Middle frontal gyrus (tissue), 1 donor: ENCODE data around the gene C7orf25.
"Not testable (repeated sequence)": the region's sequence is repeated elsewhere in the genome, so short reads cannot be mapped to it uniquely, and the experiment has no call there.

Source experiments
- DNase-seq: peaks from one replicate; pipeline ENCODE4 v3.0.0-alpha.2; 2015; ENCODE audit warnings: low spot score; ENCODE audit errors: extremely low spot score

C7orf25 gene

DNA sequence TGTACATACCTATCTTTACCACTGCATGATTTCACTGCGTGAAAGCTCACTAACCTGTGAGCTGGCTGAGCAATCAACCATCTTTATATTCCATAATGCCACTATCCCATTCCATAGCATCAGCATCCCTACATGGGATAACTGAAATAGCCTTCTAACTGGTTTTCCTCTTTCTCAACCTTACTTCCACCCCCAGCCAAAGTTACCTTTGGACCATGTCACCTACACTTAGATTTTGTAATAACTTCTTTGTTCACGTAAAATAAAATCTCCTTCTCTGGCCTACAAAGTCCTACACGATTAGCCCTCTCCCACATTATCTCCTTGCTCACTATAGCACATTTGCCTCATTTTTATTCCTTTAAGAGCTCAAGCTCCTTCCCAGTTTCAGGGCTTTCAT, 17.6 kb upstream of the C7orf25 start:
- no peak for DNase-seq

GRCh38 chr7:42928754-42929153, 16.9 kb upstream of the C7orf25 start:
- DNase-seq, result no peak

DNA sequence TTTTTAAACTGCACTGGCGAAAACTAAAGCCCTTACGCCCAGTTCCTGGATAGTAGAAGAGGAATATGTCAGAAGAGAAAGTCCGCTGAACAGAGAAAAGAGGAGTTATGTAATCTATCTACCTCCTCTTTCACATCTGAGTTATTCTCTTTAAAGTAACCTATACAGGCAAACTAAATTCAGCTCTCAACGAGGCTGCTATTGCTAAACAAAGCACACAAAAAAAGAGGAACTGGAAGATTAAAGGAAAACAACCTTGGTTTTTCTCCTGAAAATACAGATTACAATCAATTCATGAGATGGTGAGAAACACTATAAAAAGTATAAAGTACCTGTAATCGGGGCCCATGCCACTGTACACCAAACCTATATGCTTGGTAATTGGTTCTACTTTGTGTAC, 14.3 kb upstream of the C7orf25 start:
- DNase-seq, result no peak

- no peak for DNase-seq
Observed at GRCh38 chr7:42925630-42926029, 13.8 kb upstream of the C7orf25 start.

DNA sequence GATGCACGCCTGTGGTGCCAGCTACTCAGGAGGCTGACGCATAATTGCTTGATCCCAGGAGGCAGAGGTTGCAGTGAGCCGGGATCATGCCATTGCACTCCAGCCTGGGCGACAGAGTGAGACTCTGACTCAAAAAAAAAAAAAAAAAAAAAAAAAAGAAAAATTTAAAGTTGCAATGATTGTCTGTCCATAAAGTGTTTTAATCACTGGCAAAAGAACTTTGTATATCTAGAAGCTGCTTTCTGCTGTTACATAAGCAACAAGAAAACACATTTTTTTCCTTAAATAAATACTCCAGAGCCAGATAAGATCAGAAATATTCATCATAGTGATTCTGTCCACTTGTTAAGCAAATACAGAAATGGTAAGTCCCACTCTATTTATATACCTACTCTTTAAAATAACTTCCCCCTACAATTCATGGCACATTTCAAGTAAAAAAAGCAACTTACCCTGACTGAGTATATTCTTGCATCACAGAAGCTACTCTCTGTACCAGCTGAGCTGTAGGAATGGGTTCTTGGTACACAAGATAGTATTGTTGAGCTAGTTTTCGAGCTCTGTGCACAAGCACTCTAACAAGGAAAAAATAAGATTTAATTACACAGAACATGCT, 12.5 kb upstream of the C7orf25 start:
- no peak for DNase-seq

GRCh38 chr7:42922017-42922753, 10.3 kb upstream of the C7orf25 start:
- no peak for DNase-seq

DNA sequence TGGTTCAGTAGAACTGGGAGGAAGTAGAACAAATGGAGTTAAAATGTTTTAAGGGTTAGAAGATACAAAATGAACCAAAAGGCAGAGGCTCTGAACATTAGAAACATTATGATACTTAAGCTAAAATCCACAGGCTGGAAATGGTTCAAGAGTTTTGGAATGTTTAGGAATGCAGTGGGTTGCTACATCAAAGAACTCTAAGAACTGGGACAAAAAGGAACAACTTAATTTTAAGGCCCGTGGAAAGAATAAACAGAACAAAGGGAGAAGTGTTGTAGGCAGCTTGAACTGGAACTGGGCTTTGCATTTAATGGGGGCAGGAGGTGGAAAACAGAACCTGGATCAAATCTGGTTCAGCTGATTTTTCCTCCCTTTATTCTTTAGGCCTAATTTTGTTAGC, 3.5 kb upstream of the C7orf25 start:
- DNase-seq, result no peak

- no peak for DNase-seq
Observed at GRCh38 chr7:42914421-42915045, 2.7 kb upstream of the C7orf25 start.

GRCh38 chr7:42914009-42914408, 2.1 kb upstream of the C7orf25 start:
- no peak for DNase-seq

DNA sequence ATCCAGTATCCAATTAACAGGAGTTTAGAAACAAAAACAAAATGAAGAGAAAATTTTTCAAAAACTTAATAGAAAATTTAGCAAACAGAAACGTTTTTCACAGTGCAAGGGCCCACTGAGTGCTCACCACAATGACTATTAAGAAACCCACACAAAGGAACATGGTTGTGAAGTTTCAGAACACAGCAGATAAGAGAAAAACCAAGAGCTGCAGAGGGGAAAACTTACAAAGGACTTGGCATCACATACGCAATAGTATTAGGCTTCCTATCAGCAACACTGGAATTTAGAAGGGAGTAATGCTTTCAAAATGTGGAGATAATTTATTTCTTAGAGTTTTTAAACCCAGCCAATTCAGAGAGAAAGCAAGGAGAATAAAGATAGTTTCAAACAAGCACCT, 1.7 kb upstream of the C7orf25 start:
- no peak for DNase-seq

GRCh38 chr7:42910306-42910705, 1.6 kb downstream of the C7orf25 start:
- no peak for DNase-seq

DNA sequence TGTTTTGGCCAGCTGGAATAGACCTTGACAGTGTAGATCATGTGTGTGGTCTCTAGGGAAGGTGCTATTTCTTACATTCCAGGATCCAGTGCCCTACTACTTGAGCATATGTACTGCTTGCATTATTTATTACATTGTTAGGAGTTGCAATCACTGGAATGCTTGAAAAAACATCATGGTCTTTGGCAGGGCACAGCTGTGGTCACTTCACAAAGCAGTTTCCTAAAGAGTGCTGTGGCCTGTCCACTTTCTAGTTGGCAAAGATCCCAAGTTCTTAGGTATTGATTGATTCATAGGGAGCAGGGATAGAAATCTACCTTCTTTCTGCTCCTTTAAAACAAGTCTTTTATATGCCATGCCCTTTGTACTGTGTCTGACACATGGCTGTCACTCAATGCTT, 4.6 kb downstream of the C7orf25 start:
- no peak for DNase-seq

GRCh38 chr7:42906181-42906580, 5.7 kb downstream of the C7orf25 start:
- no peak for DNase-seq

GRCh38 chr7:42902331-42902730, 9.5 kb downstream of the C7orf25 start:
- DNase-seq, result no peak

GRCh38 chr7:42900842-42901241, 11.0 kb downstream of the C7orf25 start:
- DNase-seq, result no peak

GRCh38 chr7:42893346-42894240, 18.3 kb downstream of the C7orf25 start:
- no peak for DNase-seq

DNA sequence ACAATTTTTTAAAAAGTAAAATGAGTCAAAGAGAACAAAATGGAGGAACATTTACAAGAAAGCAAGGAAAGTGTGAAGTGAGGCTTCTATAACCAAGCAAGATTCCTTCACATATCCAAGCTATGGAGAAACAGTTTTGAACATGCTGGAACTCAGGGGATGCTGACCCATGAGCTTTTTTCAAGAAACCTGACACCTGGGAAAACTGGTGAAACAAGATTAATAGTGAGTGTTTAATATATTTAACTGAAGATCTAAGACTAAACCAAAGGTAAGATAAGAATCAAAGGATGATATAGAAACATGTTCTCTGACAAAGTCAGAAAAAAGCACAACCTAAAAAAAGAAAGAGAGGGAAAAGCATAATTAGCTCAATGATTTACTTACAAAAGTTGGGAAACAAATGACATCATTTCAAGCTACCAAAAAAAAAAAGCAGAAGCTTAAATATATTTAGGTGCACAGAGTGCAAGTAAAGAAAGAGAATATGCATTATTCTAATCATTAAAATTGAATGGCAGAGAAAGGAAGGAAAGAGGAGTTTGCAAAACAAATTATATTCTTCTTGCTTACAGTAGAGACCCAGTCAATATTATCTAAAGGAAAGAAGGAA, 24.9 kb downstream of the C7orf25 start:
- no peak for DNase-seq

GRCh38 chr7:42886129-42886528, 25.7 kb downstream of the C7orf25 start:
- DNase-seq, result no peak

- not testable (repeated sequence) for DNase-seq
Observed at GRCh38 chr7:42885183-42885582, 26.7 kb downstream of the C7orf25 start.

- no peak for DNase-seq
Observed at GRCh38 chr7:42883950-42884349, 27.9 kb downstream of the C7orf25 start.

DNA sequence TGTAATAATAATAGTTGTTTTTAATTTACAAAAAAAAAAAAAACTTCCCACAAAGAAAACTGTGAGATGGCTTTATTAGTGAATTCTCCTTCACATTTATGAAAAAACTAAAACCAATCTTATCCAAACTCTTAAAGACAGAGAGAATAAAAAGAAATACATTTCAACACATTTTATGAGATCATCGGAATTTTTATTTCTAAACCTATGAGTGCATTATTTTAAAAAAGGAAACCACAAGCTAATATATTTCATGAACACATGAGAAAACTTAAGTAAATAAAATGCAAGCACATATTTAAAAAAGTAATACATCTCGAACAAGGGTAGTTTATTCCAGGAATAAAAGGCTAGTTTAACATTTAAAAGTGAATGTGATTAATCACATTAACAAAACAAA, 31.5 kb downstream of the C7orf25 start:
- DNase-seq, result no peak
